LNCAP (cell line): Measurements from ENCODE around the gene AJUBA.

Experiments used
- CTCF ChIP-seq: fragments of 450-650 bp; IDR thresholded peaks from 2 replicates; pipeline ENCODE4 v1.5.1; 2017; ENCODE audit warnings: mild to moderate bottlenecking

The AJUBA gene

GRCh38 chr14:23021889-23022442, 39.6 kb upstream of the AJUBA start:
- no peak for TF ChIP-seq CTCF

- no peak for TF ChIP-seq CTCF
These were observed 39.1 kb upstream of the AJUBA start for GRCh38 chr14:23021434-23021833.

- no peak for TF ChIP-seq CTCF
These were observed 38.1 kb upstream of the AJUBA start for GRCh38 chr14:23020143-23021128.

GRCh38 chr14:23018107-23018506, 35.8 kb upstream of the AJUBA start:
- no peak for TF ChIP-seq CTCF

- no peak for TF ChIP-seq CTCF
These were observed 34.7 kb upstream of the AJUBA start for GRCh38 chr14:23017091-23017490.

GRCh38 chr14:23015618-23016017, 33.3 kb upstream of the AJUBA start:
- TF ChIP-seq CTCF = no peak

GRCh38 chr14:23013054-23013748, 30.9 kb upstream of the AJUBA start:
- TF ChIP-seq CTCF = no peak
